T-helper 1 cell (primary cell): ENCODE measurements around the gene ZSCAN16.

Source experiments
- DNase-seq, 5 donors: peaks; one replicate each; pipeline ENCODE4 v3.0.0-alpha.2; 2012 to 2020

ZSCAN16 gene

GRCh38 chr6:28134015-28134414 is 9.6 kb downstream of the ZSCAN16 start:
- DNase-seq, result peak in 2 of 5 donors; percentile 11 to 33

DNA sequence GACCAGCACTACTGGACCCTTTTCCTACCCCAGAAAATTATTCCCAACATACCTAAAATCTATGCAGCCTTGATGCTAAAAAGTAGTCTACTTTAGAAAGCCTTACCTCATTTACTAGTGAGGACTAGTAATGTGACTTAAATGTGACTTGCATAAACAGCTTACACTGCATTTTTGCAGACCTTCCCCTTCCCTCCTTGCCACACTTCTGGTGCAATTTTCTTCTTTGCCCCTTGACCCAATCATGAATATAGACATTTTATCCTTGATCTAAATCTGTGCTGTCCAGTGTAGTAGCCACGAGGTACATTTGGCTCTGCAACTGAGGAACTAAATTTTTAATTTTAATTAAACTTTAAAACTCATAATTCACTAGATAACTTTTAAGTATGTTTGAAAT is 10.3 kb downstream of the ZSCAN16 start:
- no peak for DNase-seq

DNA sequence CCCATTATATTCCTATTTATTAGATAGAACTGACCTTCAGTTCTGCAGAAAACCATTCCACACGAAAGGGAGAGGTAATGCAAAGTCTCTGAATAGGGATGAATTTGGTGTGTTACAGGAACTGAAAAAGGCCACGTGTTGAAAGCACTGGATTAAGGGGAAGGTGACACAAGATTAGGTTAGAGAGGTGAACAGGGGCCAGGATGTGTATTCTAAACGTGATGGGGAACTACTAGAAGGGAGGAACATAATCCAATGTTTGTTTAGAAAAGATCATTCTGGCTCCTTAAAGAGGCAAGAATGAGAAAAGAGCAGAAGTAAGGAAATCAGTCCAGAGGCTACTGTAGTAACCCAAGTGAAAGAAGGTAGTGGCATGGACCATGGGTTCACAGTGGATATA is 11.0 kb downstream of the ZSCAN16 start:
- no peak for DNase-seq

DNA sequence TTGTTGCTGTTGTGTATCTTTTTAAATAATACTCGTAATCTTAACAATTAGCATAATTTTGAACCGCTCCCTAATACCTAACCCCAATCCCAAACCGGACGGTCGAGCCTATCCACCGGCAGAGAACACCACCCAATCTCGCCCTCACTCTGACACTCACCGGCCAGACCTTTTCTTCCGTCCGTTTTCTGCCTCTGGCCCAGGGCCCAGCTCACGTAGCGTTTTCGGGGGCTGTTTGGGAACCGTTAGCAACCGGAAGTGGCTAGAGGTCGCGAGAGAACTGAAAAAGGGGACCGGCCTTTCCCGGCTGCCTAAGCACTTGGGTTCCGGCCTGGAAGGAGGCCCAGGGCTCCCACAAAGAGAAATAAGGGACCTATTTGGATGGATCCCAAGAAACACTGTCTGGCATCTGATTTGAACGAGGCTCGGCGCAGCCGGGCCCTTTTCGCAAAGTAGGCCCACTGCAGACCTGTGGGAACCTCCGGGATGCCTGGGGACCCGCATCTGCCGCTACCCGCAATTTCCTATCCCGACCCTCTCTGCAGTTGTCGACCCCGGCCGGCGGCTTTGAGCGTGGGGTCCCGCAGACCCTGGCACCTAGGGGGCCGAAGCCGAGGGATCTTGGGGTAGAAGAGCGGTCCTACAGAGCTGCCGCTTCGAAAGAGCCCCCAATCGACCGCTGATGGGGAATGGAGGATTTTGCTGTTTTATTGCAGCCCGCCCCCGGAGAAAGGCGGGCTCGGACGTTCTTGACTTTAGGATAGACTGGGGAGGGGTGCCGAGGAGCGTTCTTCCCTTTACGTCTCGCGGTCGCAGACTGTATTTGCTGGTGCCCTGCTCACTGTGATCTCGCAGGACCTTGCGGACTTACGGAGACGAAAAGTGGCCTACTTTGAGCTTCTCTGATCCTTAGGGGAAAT is 12.4 kb downstream of the ZSCAN16 start:
- DNase-seq, result peak; percentile 36 to 83 (median 45)

GRCh38 chr6:28137505-28137981 is 13.1 kb downstream of the ZSCAN16 start:
- peak in 1 of 5 donors; percentile 42 for DNase-seq

- no peak for DNase-seq
Observed at GRCh38 chr6:28139860-28140543, 15.6 kb downstream of the ZSCAN16 start.

GRCh38 chr6:28140616-28141015 is 16.2 kb downstream of the ZSCAN16 start:
- no peak for DNase-seq

DNA sequence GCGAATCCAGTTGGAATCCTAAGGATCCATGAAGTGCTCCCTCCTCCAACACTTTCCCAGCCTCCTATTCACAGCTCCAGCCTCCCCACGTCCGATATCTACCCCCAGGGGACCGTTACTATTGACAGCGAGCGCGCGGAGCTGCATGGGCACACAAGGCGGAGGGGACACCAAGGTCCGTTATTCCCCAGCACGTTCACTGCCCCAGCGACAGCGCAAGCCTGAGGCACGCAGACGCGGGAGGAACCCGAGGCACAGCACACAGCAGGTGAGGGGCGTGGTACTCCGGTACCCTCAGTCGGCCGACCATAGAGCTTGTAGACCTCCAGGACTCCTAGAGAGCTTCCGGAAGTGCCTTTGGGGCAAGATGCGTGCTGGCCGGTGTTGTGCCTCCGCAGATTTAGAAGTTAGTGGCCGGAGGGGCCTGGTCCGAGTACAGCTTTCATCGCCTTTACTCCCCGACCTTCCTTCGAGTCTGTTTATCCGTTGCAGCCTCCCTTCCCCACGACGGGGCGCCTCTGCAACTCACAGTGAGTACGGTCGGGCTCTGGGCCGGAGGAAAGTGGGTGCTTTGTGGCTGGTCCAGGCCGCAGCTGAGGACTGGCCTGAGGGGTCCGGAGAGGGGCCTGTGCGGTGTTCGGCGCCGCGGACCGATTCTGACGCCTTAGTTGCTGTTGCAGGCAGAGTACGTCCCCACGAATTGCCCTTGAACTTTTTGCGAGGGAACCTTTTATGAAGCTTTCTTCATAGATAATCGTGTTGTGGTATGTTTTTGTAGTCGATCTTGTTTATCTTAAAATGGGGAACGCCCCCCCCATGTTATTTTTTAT is 17.3 kb downstream of the ZSCAN16 start, which contains the start of gene ZKSCAN8:
ZKSCAN8 (plus strand) TSS at position 384 of the 830 bp plus-strand sequence. CDS start 6,525 bp downstream, outside the sequence.
- peak; percentile 55 to 86 (median 65) for DNase-seq

- no peak for DNase-seq
Observed at GRCh38 chr6:28142446-28142845, 18.0 kb downstream of the ZSCAN16 start.

DNA sequence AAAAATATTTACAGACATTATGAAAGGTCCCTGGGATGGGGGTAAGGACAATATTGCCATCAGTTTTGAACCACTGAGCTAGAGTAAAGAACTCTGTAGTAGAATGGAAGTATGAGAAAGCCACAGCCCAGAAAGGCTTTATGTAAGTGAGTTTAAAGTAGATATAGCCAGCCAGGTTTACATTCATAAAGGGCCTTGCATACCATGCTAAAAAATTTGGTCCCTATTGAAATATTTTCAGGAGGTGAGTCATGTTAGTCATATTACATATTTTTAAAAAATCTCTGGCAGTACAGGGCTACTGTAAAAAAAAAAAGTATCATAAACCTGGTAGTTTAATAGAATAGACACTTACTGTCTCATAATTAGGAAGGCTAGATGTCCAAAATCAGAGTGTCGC is 20.8 kb downstream of the ZSCAN16 start:
- DNase-seq, result no peak

DNA sequence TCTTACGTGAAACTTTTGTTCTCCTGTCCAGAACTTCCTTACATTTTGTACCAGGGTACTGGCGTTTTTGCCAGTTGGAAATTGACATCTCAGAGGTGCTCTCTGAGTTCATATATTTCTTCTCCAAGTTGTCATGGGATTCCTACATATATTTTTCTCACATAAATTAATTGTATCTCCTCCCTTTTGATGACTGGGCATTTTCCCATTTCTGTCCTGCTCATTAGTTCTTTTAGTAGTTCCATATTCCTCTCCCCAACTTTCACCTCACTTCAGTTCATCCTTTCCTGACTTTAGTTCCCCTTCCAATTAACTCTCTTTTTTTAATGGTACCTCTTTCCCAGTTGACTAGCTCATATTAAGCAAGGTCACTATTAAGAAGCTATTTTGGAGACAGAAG is 28.1 kb downstream of the ZSCAN16 start:
- no peak for DNase-seq

- no peak for DNase-seq
Observed at GRCh38 chr6:28153546-28153945, 29.1 kb downstream of the ZSCAN16 start.

DNA sequence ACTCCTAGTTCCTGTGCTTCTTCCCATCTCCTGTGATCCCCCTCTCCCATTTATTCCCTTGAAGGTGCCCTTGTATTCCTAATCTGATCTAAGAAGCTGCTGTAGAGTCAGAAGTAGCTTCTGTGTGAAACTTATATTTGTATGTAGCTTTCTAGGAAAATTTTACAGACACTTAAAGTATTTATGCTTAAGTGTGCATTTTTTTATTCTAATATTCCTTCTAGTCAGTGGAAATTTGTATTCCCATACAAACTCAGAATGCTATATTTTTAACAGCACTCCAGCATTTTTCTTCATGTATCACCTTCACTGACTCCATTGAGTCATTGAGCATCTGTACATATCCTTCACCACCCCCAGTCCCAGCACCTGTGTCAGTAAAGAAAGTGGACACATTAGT is 29.9 kb downstream of the ZSCAN16 start:
- DNase-seq, result no peak

GRCh38 chr6:28158318-28158717 is 33.9 kb downstream of the ZSCAN16 start:
- no peak for DNase-seq

DNA sequence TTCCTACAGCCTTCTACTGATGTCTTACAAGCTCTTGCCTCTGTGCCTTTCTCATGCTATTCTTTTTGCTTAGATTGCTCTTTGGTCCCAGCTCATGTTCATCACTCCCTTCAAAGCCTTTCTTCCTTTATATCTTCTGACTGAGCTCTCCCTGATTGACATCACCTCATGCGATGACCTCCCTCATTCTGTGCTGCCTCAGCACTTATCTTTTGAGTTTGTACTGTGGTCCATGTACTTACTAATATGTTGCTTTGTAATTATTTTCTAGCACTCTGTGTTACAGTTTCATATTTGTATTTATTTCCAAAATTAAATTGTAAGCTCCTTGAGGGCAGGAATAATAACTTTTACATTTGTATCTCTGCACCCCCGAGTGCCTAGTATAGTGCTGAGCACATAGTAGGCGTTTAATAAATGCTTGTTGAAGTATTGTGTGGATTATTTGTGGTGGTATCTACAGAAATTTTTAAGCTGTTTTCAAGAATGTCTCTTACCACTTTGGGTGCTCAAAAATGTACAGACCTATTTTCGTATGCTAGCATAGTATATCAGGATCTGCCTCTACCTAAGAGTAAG is 34.7 kb downstream of the ZSCAN16 start:
- DNase-seq, result no peak

DNA sequence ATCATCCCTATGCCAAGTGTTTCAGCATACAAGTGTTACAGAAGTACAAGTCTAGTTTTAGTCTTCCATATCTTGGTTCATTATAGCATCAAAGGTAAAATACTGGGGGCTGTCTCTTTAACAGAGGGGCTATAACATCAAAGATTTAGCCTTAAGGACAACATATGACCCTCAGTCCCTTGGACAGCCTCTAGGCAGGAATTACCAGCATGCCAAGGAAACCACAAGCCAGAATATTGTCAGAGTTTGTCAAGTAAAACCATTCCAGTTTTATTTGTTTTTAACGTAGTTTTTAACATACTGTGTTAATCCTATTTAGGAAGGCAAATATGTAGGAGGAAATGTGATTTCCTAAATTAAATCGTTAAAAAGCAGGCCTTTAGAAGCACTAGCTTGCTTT is 35.8 kb downstream of the ZSCAN16 start:
- DNase-seq, result no peak

DNA sequence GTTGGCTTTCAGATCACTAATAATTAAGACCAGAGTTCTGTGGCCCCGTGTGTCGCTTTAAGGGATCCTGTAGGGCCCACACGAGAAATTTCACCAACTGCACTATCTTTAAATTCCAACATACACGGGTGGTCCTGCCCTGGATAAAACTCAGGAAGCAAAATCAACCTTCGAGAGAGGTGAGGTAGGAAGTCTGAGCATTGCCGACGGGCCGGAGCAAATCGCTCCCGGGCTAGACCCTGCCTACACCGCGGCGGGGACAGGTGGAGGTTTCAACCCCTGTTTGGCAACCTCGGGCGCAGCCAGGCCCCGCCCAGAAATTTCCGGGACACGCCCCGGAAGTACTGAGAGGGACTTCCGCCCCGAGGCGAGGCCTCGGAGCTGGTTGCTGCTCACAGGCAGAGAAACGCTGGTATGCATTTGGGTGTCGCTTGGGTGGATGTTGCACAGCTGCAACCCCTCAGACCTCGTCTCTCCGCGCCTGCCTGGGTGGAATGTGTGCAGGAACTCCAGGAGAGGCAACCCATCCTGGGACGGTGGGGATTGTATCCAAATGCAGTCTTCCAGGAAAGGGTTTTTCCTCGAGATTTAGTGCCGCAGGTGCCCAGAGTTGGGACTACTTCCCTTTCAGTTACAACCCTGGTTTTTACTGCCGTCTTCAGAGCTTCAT is 37.1 kb downstream of the ZSCAN16 start:
- DNase-seq, result peak; percentile 47 to 82 (median 66)

- no peak for DNase-seq
Observed at GRCh38 chr6:28165563-28165962, 41.2 kb downstream of the ZSCAN16 start.

GRCh38 chr6:28167068-28167467 is 42.7 kb downstream of the ZSCAN16 start:
- no peak for DNase-seq

- DNase-seq, result no peak
Observed at GRCh38 chr6:28167926-28168325, 43.5 kb downstream of the ZSCAN16 start.

GRCh38 chr6:28171271-28171670 is 46.9 kb downstream of the ZSCAN16 start:
- DNase-seq, result no peak

- no peak for DNase-seq
Observed at GRCh38 chr6:28172006-28172405, 47.6 kb downstream of the ZSCAN16 start.
